Measurements from ENCODE around the gene RHCG. TPM values are rescaled to one million over a fixed set of nuclear protein-coding genes. Genes with fewer than 3 reads are reported as not detected.

Gene RHCG
- total RNA-seq, 2 experiments from 2014 or later, result not detected

DNA sequence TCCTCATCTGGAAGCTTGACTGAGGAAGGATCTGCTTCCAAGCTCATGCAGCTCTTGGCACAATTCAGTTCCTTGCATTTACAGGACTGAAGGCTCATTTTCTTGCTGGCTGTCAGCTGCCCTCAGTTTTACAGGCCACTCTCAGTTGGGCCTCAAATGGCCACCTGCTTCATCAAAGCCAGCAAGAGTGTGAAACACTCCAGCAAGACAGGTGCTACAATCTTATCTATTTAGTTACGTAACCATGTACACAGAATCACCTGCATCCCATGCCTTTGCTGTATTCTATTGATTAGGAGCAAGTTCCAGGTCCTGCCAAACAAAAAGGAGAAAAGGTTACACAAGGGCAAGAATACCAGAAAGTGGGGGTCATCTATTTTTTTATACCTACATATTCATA, 40.8 kb downstream of the RHCG start:
- POLR2A ChIA-PET, result no interaction called here
- H3K27me3 Mint-ChIP-seq, result peaks cover 20% of the 10 kb centered on the region
- DNase-seq (no peak), ATAC-seq (ENCODE audit: low read depth) (no peak)
- H3K4me3 Mint-ChIP-seq, result no peak overlapping the region
- H3K36me3 Mint-ChIP-seq, result no peaks in the 10 kb centered on the region
- H3K4me1 Mint-ChIP-seq, result peaks cover 2% of the 10 kb centered on the region
- H3K27ac Mint-ChIP-seq, result no peak overlapping the region
- H3K9me3 Mint-ChIP-seq, result peaks cover 5% of the 10 kb centered on the region

DNA sequence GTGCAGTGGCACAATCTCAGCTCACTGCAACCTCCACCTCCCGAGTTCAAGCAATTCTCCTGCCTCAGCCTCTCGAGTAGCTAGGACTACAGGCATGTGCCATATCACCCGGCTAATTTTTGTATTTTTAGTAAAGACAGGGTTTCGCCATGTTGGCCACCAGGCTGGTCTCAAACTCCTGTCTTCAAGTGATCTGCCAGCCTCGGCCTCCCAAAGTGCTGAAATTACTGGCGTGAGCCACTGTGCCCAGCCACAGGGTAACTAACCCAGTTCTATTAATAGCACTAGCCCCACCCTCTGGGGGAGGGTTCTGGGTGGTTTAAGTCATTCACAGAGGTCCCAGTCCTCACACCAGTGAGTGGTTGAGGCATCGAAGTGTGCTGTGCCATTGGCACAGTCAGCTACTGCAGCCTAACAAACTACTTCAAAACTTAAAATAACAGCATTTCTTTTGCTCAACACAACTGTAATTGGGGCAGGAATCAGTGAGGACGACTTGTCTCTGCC, 44.0 kb downstream of the RHCG start:
- peaks cover 35% of the 10 kb centered on the region for H3K27me3 Mint-ChIP-seq

DNA sequence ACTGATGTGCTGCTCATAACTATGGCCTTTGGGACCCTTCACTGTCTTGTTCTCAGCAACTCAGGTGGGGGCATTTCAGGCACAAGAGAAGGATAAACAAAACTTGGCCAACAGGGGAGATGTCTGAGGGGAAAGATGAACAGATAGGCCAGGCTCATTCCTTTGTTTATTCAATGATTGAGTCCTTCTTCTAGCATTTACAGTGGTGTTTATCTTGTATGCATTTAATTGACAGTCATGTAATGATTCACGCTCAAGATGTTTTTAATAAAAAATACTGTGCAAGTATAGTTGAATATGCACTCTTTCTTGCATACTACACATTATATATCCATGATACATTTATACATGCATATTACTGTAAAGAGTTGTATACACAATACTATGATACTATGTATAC, 44.5 kb downstream of the RHCG start:
- POLR2A ChIA-PET, result no interaction called here
- H3K36me3 Mint-ChIP-seq, result no peaks in the 10 kb centered on the region
- H3K27ac Mint-ChIP-seq, result no peak overlapping the region
- DNase-seq, result no peak
- H3K4me1 Mint-ChIP-seq, result peaks cover under 1% of the 10 kb centered on the region
- H3K4me3 Mint-ChIP-seq, result no peak overlapping the region
- H3K9me3 Mint-ChIP-seq, result peaks cover 3% of the 10 kb centered on the region
- peaks cover 35% of the 10 kb centered on the region for H3K27me3 Mint-ChIP-seq
- ATAC-seq (ENCODE audit: low read depth), result no peak

More for the DNA sequence above, 44.0 kb downstream of the RHCG start:
- no peak for DNase-seq
- POLR2A ChIA-PET, result no interaction called here
- Mint-ChIP-seq H3K4me3 (no peak overlapping the region), H3K9me3 (peaks cover 5% of the 10 kb centered on the region), H3K27ac (no peak overlapping the region), H3K36me3 (no peaks in the 10 kb centered on the region), H3K4me1 (peaks cover 2% of the 10 kb centered on the region)
- ATAC-seq (ENCODE audit: low read depth), result no peak

DNA sequence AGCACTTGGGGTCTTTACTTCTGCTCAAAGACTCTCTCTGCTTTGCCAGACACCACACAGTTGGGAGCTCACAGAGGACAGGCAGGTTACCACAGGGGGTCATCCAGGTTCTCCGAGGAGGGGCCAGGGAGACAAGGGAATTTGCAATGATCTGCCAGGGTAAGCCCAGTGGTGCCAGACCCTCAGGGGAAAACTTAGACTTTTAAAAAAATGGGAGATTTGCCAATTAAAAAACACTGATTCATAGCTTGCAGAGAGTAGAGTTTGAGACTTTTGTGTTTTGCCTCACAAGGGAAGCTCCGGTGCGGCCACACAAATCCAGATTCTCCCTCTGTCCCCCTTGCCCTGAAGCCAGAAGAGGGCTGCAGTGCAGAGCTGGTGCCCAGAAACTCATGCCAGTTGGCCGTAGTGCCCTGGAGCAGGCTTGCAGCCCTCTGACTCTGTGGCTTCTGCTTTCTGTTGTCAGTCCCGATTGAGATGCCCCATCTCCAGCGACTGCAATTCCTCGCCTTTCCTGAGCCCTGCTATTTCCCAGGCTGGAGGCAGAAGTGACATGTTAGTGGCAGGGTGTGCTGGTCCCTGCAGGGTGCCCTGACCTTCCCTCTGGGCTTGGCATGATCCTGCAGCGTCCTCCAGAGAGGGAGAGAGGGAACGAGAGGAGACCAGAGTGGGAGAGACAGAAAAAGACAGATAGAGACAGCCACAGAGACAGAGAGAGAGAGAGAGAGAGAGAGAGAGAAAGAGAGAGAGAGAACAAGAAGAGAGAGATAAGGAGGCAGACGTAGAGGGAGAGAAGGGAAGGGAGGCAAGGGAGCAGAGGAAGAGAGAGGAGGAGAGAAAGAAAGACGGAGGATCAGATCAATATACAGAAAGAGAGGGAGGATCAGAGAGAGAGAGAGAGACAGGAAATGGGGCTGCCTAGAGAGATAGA, 46.0 kb downstream of the RHCG start:
- Mint-ChIP-seq H3K27ac (no peak overlapping the region), H3K4me3 (no peak overlapping the region), H3K27me3 (peaks cover 43% of the 10 kb centered on the region), H3K36me3 (no peaks in the 10 kb centered on the region), H3K4me1 (no peaks in the 10 kb centered on the region), H3K9me3 (no peaks in the 10 kb centered on the region)
- no peak for DNase-seq
- POLR2A ChIA-PET, result no interaction called here
- no peak for ATAC-seq (ENCODE audit: low read depth)

DNA sequence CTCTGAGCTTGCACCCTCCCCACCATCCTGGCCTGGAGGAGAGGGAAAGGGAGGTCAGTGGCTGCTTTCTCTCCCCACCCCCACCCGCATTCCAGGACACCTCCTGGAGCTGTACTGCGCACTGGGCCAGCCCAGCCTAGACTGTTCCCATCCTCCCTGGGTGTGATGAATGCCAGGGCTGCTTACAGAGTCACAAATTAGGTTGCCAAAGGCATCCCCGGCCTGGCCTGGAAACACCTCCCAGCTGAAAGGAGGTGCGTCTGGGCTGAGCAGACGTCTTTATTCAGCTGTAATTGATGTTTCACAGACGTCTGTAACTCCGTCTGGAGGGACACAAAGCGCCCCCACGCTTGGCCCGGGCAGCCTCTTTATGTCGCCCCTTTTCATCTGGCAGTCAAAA, 47.6 kb downstream of the RHCG start:
- no peak overlapping the region for H3K27ac Mint-ChIP-seq
- H3K9me3 Mint-ChIP-seq, result no peaks in the 10 kb centered on the region
- peaks cover 41% of the 10 kb centered on the region for H3K27me3 Mint-ChIP-seq
- no peaks in the 10 kb centered on the region for H3K4me1 Mint-ChIP-seq
- no peaks in the 10 kb centered on the region for H3K36me3 Mint-ChIP-seq
- H3K4me3 Mint-ChIP-seq, result no peak overlapping the region
- ATAC-seq (ENCODE audit: low read depth), result no peak
- POLR2A ChIA-PET, result no interaction called here
- no peak for DNase-seq

DNA sequence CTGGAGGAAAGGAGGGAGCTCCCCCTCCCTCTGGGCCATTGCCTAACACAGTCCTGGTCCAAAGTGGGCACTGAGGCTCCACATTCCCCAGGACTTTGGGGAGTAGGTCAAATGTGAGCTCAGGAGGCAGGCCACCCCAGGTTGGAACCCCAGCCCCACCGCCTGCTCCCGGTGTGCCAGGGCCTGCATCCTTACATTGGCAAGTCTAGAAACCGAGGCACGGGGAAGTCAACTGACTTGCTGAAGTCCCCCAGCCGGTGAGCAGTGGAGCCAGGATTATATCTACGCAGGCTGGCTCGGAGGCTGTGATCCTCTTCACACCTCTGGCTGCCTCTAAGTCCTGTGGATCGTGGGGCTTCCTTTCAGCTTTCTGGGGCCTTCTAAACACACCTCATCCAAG, 48.7 kb downstream of the RHCG start:
- no peak overlapping the region for H3K4me3 Mint-ChIP-seq
- H3K4me1 Mint-ChIP-seq, result no peaks in the 10 kb centered on the region
- no peaks in the 10 kb centered on the region for H3K9me3 Mint-ChIP-seq
- DNase-seq (no peak), ATAC-seq (ENCODE audit: low read depth) (no peak)
- H3K36me3 Mint-ChIP-seq, result no peaks in the 10 kb centered on the region
- H3K27me3 Mint-ChIP-seq, result peaks cover 36% of the 10 kb centered on the region
- no peak overlapping the region for H3K27ac Mint-ChIP-seq
- POLR2A ChIA-PET, result no interaction called here

DNA sequence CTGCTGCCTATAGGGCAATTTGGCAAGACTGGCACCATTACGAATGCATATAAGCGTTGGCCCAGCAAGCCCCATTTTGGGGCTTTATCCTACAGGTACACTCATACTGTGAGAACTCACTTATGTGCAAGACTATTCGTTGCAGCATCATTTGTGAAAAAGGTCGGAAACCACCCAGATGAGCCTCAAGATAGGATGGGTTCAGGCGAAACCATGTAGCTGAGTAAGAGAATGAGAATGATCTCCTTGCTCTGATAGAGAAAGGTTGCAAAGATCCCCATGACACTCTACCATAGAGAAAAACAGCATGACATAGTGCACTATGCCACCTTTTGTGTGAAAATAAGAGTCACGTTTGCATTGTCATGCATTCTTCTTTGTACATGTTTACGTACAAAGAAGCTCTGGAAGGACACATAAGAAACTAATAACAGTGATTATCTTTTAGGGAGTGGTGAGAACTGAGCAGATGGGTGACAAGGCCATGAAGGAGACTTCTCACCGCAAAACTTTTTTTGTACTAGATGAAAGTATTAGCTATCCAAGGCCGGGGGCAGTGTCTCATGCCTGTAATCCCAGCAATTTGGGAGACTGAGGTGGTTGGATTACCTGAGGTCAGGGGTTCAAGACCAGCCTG, 50.0 kb downstream of the RHCG start:
- Mint-ChIP-seq H3K9me3 (no peaks in the 10 kb centered on the region), H3K36me3 (no peaks in the 10 kb centered on the region), H3K27me3 (peaks cover 35% of the 10 kb centered on the region), H3K4me1 (peaks cover 2% of the 10 kb centered on the region), H3K27ac (no peak overlapping the region), H3K4me3 (no peak overlapping the region)
- DNase-seq, result no peak
- POLR2A ChIA-PET, result no interaction called here
- no peak for ATAC-seq (ENCODE audit: low read depth)

DNA sequence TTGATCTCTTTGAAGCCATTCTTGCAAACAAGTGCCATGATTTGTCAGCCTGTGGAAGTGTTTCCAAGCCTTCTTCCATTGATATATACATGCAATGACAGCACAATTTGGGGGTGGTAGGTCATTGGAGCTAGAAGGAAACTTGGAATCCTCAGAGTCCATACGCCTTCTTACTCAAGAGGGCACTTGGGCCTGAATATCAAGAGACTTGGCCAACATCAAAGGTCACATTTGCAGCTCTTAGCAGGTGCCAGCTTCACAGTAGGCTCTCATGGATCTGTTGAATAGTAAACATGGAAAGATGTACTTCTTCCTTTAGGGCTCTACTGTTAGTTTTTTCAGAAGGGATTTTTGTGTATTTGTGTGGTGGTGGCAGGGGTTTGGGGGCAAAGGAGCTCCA, 50.9 kb downstream of the RHCG start:
- ATAC-seq (ENCODE audit: low read depth), result no peak
- H3K36me3 Mint-ChIP-seq, result no peaks in the 10 kb centered on the region
- DNase-seq, result no peak
- POLR2A ChIA-PET, result no interaction called here
- H3K27ac Mint-ChIP-seq, result no peak overlapping the region
- peaks cover 2% of the 10 kb centered on the region for H3K4me1 Mint-ChIP-seq
- H3K4me3 Mint-ChIP-seq, result no peak overlapping the region
- H3K9me3 Mint-ChIP-seq, result no peaks in the 10 kb centered on the region
- H3K27me3 Mint-ChIP-seq, result peaks cover 31% of the 10 kb centered on the region

DNA sequence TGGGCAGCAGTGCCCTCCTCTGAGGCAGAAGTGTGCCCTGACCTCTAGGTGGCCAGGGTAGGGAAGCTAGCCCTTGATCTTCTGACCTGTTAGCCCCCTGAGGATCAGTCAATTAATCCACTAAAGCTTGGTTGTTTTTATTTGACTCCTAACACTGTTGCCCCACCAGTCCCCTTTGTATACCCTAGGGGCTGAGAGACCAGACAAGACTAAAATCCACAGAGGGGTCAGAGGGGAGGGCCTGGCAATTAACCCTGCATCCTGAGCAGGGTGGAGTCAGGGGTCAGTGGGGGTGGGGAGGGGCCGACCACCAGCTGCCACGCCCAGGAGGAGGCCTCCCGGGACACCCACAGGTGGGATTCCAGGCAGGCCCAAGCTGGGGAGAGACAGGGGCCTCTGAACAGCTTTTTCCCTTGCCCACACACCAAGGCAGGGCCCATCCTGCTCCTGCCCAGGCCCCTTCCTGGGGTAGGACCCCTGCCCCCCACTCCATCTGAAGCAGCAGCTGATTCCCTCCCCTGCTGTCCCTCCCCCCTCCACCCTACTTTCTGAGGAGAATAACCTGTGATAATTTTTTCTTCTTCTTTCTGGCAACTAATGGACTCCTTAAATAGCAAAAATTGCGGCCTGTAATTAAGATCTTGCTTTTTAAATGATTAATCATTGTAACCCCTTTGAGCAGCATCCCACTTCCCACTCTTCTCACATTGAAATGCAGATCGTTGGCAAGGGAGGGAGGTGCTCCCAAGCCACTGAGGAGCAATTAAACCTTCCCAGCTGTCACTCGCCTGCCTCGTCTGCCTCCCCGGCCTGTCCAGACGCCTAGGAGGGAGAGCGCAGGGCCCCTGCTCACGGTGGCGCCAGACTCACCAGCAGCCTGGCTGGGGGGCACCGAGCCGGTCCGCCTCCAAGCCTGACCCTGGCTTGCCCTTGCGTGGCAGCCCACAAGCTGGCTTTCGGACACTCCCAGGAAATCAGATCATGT, 51.9 kb downstream of the RHCG start:
- no peaks in the 10 kb centered on the region for H3K9me3 Mint-ChIP-seq
- H3K4me3 Mint-ChIP-seq, result no peak overlapping the region
- H3K36me3 Mint-ChIP-seq, result no peaks in the 10 kb centered on the region
- no peak overlapping the region for H3K27ac Mint-ChIP-seq
- POLR2A ChIA-PET, result no interaction called here
- H3K27me3 Mint-ChIP-seq, result peaks cover 21% of the 10 kb centered on the region
- ATAC-seq (ENCODE audit: low read depth) (no peak), DNase-seq (no peak)
- H3K4me1 Mint-ChIP-seq, result peaks cover 2% of the 10 kb centered on the region

DNA sequence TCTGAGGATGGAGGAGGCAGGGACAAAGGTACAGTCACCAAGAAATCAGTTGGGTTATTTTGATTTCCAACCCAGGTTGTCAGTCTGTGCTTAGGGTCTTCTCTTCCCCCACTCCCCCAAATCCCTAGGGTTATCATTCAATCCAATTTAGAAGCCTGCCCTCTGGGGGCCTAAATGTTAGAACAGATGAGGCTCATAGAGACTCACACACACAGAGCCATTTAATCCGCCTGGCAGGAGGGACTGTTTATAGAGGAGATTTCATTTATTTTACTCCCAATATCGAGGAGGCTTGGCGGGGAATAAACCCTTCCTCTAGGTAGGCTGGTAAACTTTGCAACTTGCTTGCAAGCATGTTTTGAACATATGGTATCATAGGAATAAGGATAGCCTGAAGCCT, 52.8 kb downstream of the RHCG start:
- Mint-ChIP-seq H3K27me3 (peaks cover 20% of the 10 kb centered on the region), H3K4me1 (peaks cover 2% of the 10 kb centered on the region), H3K9me3 (no peaks in the 10 kb centered on the region), H3K4me3 (no peak overlapping the region), H3K36me3 (no peaks in the 10 kb centered on the region), H3K27ac (no peak overlapping the region)
- no peak for DNase-seq
- ATAC-seq (ENCODE audit: low read depth), result no peak
- POLR2A ChIA-PET, result no interaction called here

DNA sequence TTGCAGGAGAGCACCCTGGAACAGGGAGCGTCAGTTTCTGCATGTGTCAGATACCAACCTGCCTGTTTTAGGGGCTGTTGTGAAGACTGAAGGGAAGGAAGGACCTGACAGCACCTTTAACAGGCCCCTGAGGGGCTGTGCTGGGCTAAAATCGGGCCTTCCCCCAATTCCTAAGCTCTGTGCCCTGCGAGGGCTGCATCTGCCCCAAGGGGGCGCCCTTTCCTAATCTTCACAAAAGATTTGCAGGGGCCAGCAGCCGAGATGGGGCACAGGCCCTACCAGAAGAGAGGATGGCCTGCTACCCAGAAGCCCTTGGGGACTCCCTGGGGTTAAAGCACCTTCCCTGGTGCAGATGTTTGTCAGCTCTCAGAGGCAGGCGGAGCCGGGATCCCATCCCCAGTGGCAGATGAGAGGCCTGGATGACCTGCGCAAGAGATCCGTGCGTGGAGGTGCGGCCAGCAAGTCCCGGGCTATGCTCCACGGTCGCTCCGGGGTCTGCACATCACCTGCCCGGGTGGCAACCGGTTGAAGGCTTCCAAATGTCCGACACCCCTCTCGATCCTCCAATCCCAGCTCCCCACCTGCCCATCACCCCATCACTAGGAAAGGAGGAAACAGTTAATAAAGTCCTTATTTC, 53.6 kb downstream of the RHCG start:
- peak; percentile 59 for ATAC-seq (ENCODE audit: low read depth)
- H3K27ac Mint-ChIP-seq, result no peak overlapping the region

DNA sequence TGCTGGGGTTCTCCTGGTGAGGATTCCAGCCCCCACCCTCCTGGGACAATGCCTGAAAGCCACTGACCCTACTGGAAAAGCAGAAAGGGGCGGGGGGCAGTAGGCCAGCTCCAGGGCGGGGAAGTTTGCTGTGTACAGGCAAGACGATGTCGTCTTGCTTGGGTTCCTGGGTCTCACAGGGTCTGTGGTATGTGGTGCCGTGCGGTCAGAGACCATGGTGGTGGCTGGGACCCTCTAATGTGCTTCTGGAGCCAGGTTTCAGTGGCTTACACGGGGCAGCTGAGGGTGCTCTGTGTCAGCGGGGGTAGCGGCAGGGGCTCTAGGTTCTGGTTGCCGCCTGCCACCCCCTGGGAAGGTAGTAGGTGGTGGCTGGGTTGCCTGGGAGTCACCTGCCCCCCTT, 54.2 kb downstream of the RHCG start:
- no peaks in the 10 kb centered on the region for H3K9me3 Mint-ChIP-seq
- ATAC-seq (ENCODE audit: low read depth), result no peak
- POLR2A ChIA-PET, result no interaction called here
- H3K4me3 Mint-ChIP-seq, result no peak overlapping the region
- DNase-seq, result no peak
- H3K27me3 Mint-ChIP-seq, result peaks cover 22% of the 10 kb centered on the region
- H3K36me3 Mint-ChIP-seq, result no peaks in the 10 kb centered on the region
- H3K27ac Mint-ChIP-seq, result no peak overlapping the region
- peaks cover 2% of the 10 kb centered on the region for H3K4me1 Mint-ChIP-seq

More for the DNA sequence above, 53.6 kb downstream of the RHCG start:
- Mint-ChIP-seq H3K27me3 (peaks cover 18% of the 10 kb centered on the region), H3K4me1 (peaks cover 2% of the 10 kb centered on the region), H3K4me3 (no peak overlapping the region), H3K9me3 (no peaks in the 10 kb centered on the region), H3K36me3 (no peaks in the 10 kb centered on the region)
- POLR2A ChIA-PET, result no interaction called here
- DNase-seq, result peak; percentile 73

DNA sequence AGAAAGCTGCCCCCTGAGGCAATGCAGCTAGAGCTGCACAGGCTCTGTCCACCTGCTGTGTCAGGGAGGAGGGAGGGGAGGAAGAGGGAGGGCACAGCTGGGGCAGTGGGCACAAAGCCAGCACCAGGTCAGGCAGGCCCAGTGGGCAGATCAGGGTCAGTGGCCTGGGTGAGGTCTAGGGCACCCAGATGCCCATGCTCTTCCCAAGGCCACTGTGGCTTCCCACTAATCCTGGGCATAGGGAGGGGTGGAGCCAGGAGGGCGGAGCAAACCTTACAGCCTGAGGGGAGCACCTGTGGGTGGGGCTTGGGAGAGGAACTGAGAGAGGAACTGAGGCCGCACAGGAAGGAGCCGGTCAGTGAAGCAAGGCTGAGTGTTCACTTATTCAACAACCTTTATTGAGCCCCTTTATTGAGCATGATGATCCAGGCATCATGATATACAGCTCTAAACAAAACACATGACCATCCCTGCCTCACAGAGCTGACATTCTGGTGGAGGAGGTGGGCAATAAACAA, 55.0 kb downstream of the RHCG start:
- POLR2A ChIA-PET, result no interaction called here
- Mint-ChIP-seq H3K27me3 (peaks cover 28% of the 10 kb centered on the region), H3K4me1 (peaks cover 2% of the 10 kb centered on the region), H3K4me3 (no peak overlapping the region), H3K36me3 (no peaks in the 10 kb centered on the region), H3K9me3 (no peaks in the 10 kb centered on the region), H3K27ac (no peak overlapping the region)
- DNase-seq (no peak), ATAC-seq (ENCODE audit: low read depth) (no peak)

Data from activated naive CD8-positive, alpha-beta T cell treated with anti-CD3 and anti-CD28 coated beads, Interleukin-2, amount 10 ng/mL, durations not matched to agents 7 days and 5 days (primary cell).